Mesangial cell (primary cell): ENCODE measurements around the gene TRMT10B. TPM values are rescaled to one million over a fixed set of nuclear protein-coding genes. Genes with fewer than 3 reads are reported as not detected.

Experiments used
- total RNA-seq: library from RNA; depleted of rRNA; stranded (reverse); fragments of >200 nt; gene quantifications from 2 replicates; pipeline ENCODE4 v1.2.3, GENCODE V29; 2015

The TRMT10B gene
- total RNA-seq, result 1.8 and 1.9 TPM in 2 replicates

GRCh38 chr9:37753489-37754190, at the start of gene TRMT10B:
TRMT10B (plus strand) TSS chr9:37753805; CDS start chr9:37761932, 8,127 bp downstream.

GRCh38 chr9:37784616-37785483, 31.2 kb downstream of the TRMT10B start, which contains the start of gene EXOSC3:
EXOSC3 (minus strand) TSS chr9:37785064; CDS start chr9:37785044, 20 bp downstream.

GRCh38 chr9:37800631-37801286, 47.2 kb downstream of the TRMT10B start, which contains the start of gene DCAF10:
DCAF10 (plus strand) TSS chr9:37800797; CDS start chr9:37800867, 70 bp downstream.

Other genes starting within 250 kb of the TRMT10B start
- gene FBXO10, start 177.4 kb upstream of the TRMT10B start, total RNA-seq, result 7.5 and 12.4 TPM in 2 replicates
- gene TOMM5, start 161.2 kb upstream of the TRMT10B start, total RNA-seq, result 98.8 and 198 TPM in 2 replicates
- under 0.01 TPM in 1 of 2 replicates, not detected in the other for gene FRMPD1, start 102.9 kb upstream of the TRMT10B start, total RNA-seq
- 40.6 and 72.5 TPM in 2 replicates for gene EXOSC3, start 31.3 kb downstream of the TRMT10B start, total RNA-seq
- 23.8 and 29.0 TPM in 2 replicates for gene DCAF10, start 47.0 kb downstream of the TRMT10B start, total RNA-seq
- 23.5 and 26.0 TPM in 2 replicates for gene SLC25A51, start 150.3 kb downstream of the TRMT10B start, total RNA-seq